Neural cell (in vitro differentiated cells): Measurements from ENCODE around the gene ACTN1. TPM values are rescaled to one million over a fixed set of nuclear protein-coding genes. Genes with fewer than 3 reads are reported as not detected.

Experiments used
- H2AFZ ChIP-seq: fragments of 200-600, 300-800 bp; sonication (generic), shearing (Covaris generic); 2 replicates; pipeline ENCODE4 v1.6.0; 2014; ENCODE audit warnings: low read depth, mild to moderate bottlenecking, antibody characterized with exemption, low read length, moderate library complexity
- H3F3A ChIP-seq: fragments of 200-600 bp; shearing (Covaris generic); 2 replicates; pipeline ENCODE4 v1.6.1; 2016; ENCODE audit warnings: mild to moderate bottlenecking, moderate library complexity, mixed read lengths, antibody characterized with exemption, low read length; ENCODE audit not compliant: insufficient read depth, poor library complexity, severe bottlenecking
- H3K27ac ChIP-seq: fragments of 200-600, 300-800 bp; sonication (generic), shearing (Covaris generic); 2 replicates; pipeline ENCODE4 v1.5.1; 2014; ENCODE audit warnings: mild to moderate bottlenecking, low read length, moderate library complexity
- H3K27me3 ChIP-seq: fragments of 300-800, 200-600 bp; sonication (generic), shearing (Covaris generic); 2 replicates; pipeline ENCODE4 v1.6.0; 2014; ENCODE audit warnings: mild to moderate bottlenecking, low read depth, low read length, moderate library complexity; ENCODE audit not compliant: insufficient read depth
- H3K36me3 ChIP-seq: fragments of 300-800, 200-600 bp; sonication (generic), shearing (Covaris generic); 2 replicates; pipeline ENCODE4 v1.5.1; 2014; ENCODE audit warnings: mild to moderate bottlenecking, antibody characterized with exemption, low read length, moderate library complexity; ENCODE audit not compliant: insufficient read depth
- H3K4me2 ChIP-seq: fragments of 300-800, 200-600 bp; sonication (generic), shearing (Covaris generic); 2 replicates; pipeline ENCODE4 v1.6.0; 2014; ENCODE audit warnings: mild to moderate bottlenecking, low read length
- H3K4me3 ChIP-seq: fragments of 300-800, 200-600 bp; sonication (generic), shearing (Covaris generic); 2 replicates; pipeline ENCODE4 v1.5.1; 2014; ENCODE audit warnings: mild to moderate bottlenecking, low read length, moderate library complexity
- H3K79me2 ChIP-seq: fragments of 200-600 bp; shearing (Covaris generic); replicated peaks from 2 replicates; pipeline ENCODE4 v1.6.0; 2014; ENCODE audit warnings: mild to moderate bottlenecking, low read length, moderate library complexity; ENCODE audit not compliant: insufficient read depth
- H3K9ac ChIP-seq: fragments of 300-800, 200-600 bp; sonication (generic), shearing (Covaris generic); 2 replicates; pipeline ENCODE4 v1.6.1; 2016; ENCODE audit warnings: mild to moderate bottlenecking, low read length, mixed read lengths
- H3K9me2 ChIP-seq: fragments of 200-600 bp; shearing (Covaris generic); 2 replicates; pipeline ENCODE4 v1.6.1; 2016; ENCODE audit warnings: mild to moderate bottlenecking, low read length, mixed read lengths; ENCODE audit not compliant: insufficient read depth
- H3K9me3 ChIP-seq: fragments of 200-600, 300-800 bp; sonication (generic), shearing (Covaris generic); 2 replicates; pipeline ENCODE4 v1.6.1; 2016; ENCODE audit warnings: mild to moderate bottlenecking, mixed run types, low read length, moderate library complexity, mixed read lengths
- H4K20me1 ChIP-seq: fragments of 200-600 bp; shearing (Covaris generic); 2 replicates; pipeline ENCODE4 v1.6.1; 2016; ENCODE audit warnings: mild to moderate bottlenecking, mixed run types; ENCODE audit not compliant: insufficient read depth
- EP300 ChIP-seq: fragments of 450-650 bp; conservative IDR thresholded peaks from 2 replicates; pipeline ENCODE4 v1.6.1; 2014; ENCODE audit warnings: antibody characterized with exemption, mild to moderate bottlenecking, moderate library complexity; ENCODE audit not compliant: poor library complexity, severe bottlenecking
- EZH2 ChIP-seq: fragments of 200-600, 300-800 bp; shearing (Covaris generic), sonication (generic); IDR thresholded peaks from 2 replicates; pipeline ENCODE4 v1.6.1; 2014; ENCODE audit warnings: antibody characterized with exemption, low read length, borderline replicate concordance, mild to moderate bottlenecking; ENCODE audit not compliant: insufficient read depth, poor library complexity, severe bottlenecking
- MXI1 ChIP-seq: fragments of 450-650 bp; conservative IDR thresholded peaks from 2 replicates; pipeline ENCODE4 v1.6.1; 2014; ENCODE audit warnings: antibody characterized with exemption, mild to moderate bottlenecking; ENCODE audit not compliant: poor library complexity, severe bottlenecking
- POLR2AphosphoS5 ChIP-seq: IDR thresholded peaks from 2 replicates; pipeline ENCODE4 v1.6.1; 2012
- RAD21 ChIP-seq: fragments of 450-650 bp; conservative IDR thresholded peaks from 2 replicates; pipeline ENCODE4 v1.6.1; 2014; ENCODE audit warnings: antibody characterized with exemption, mild to moderate bottlenecking, moderate library complexity
- SMC3 ChIP-seq: fragments of 450-650 bp; conservative IDR thresholded peaks from 2 replicates; pipeline ENCODE4 v1.6.1; 2014; ENCODE audit warnings: antibody characterized with exemption, mild to moderate bottlenecking, moderate library complexity; ENCODE audit not compliant: poor library complexity
- TAF1 ChIP-seq: IDR thresholded peaks from 2 replicates; pipeline ENCODE4 v1.6.1; 2012; ENCODE audit warnings: low read depth
- polyA plus RNA-seq: library from polyadenylated mRNA; depleted of rRNA; stranded (reverse); fragments of >200 nt; gene quantifications from 2 replicates; pipeline ENCODE4 v1.2.3, GENCODE V29; 2014
- TF ChIP-seq, protein P1 (sequence below): IDR thresholded peaks from 2 replicates; pipeline ENCODE4 v1.6.1; 2012; ENCODE audit warnings: borderline replicate concordance
- TF ChIP-seq, protein P2 (sequence below): fragments of 450-650 bp; IDR thresholded peaks from 2 replicates; pipeline ENCODE4 v1.5.1; 2014; ENCODE audit warnings: antibody characterized with exemption, mild to moderate bottlenecking, moderate library complexity; ENCODE audit not compliant: poor library complexity, severe bottlenecking

The ACTN1 gene
- polyA plus RNA-seq, 1 donor from 2014 or later, result 10.8 TPM

DNA sequence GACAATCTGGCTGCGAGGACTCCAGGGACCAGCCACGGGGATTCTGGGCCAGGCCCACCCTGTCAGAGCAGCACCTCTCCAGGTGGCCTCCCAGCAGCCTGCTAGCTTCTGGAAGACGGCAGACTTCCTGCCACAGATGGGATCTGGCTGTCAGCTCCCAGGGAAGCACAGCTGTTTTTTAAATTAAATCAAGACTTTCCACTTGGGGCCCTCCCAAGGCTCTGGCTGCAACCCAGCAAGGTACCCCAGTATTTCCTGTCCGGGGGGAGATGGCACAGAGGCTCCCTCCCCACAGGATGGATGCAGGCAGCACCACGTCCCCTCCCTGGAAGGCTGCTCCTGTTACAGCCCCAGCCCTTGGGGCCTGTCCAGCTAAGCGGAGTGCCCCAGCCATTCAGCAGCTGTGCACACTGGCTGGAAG is 56.9 kb downstream of the ACTN1 start:
- H3K36me3 ChIP-seq, result no peaks in the 10 kb centered on the region
- H2AFZ ChIP-seq, result no peak overlapping the region
- H3K9me3 ChIP-seq, result no peaks in the 10 kb centered on the region
- no peaks in the 10 kb centered on the region for H4K20me1 ChIP-seq
- H3K9me2 ChIP-seq, result no peaks in the 10 kb centered on the region
- H3K9ac ChIP-seq, result no peak overlapping the region
- no peak overlapping the region for H3K4me2 ChIP-seq
- no peaks in the 10 kb centered on the region for H3F3A ChIP-seq
- TF ChIP-seq EZH2 (no peak), RAD21 (no peak), POLR2AphosphoS5 (no peak), MXI1 (no peak), TAF1 (no peak), SMC3 (no peak), EP300 (no peak)
- TF ChIP-seq, protein P1, sequence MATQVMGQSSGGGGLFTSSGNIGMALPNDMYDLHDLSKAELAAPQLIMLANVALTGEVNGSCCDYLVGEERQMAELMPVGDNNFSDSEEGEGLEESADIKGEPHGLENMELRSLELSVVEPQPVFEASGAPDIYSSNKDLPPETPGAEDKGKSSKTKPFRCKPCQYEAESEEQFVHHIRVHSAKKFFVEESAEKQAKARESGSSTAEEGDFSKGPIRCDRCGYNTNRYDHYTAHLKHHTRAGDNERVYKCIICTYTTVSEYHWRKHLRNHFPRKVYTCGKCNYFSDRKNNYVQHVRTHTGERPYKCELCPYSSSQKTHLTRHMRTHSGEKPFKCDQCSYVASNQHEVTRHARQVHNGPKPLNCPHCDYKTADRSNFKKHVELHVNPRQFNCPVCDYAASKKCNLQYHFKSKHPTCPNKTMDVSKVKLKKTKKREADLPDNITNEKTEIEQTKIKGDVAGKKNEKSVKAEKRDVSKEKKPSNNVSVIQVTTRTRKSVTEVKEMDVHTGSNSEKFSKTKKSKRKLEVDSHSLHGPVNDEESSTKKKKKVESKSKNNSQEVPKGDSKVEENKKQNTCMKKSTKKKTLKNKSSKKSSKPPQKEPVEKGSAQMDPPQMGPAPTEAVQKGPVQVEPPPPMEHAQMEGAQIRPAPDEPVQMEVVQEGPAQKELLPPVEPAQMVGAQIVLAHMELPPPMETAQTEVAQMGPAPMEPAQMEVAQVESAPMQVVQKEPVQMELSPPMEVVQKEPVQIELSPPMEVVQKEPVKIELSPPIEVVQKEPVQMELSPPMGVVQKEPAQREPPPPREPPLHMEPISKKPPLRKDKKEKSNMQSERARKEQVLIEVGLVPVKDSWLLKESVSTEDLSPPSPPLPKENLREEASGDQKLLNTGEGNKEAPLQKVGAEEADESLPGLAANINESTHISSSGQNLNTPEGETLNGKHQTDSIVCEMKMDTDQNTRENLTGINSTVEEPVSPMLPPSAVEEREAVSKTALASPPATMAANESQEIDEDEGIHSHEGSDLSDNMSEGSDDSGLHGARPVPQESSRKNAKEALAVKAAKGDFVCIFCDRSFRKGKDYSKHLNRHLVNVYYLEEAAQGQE, result no peak
- TF ChIP-seq, protein P2, sequence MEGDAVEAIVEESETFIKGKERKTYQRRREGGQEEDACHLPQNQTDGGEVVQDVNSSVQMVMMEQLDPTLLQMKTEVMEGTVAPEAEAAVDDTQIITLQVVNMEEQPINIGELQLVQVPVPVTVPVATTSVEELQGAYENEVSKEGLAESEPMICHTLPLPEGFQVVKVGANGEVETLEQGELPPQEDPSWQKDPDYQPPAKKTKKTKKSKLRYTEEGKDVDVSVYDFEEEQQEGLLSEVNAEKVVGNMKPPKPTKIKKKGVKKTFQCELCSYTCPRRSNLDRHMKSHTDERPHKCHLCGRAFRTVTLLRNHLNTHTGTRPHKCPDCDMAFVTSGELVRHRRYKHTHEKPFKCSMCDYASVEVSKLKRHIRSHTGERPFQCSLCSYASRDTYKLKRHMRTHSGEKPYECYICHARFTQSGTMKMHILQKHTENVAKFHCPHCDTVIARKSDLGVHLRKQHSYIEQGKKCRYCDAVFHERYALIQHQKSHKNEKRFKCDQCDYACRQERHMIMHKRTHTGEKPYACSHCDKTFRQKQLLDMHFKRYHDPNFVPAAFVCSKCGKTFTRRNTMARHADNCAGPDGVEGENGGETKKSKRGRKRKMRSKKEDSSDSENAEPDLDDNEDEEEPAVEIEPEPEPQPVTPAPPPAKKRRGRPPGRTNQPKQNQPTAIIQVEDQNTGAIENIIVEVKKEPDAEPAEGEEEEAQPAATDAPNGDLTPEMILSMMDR, result no peak
- H3K27ac ChIP-seq, result no peak overlapping the region
- H3K27me3 ChIP-seq, result no peaks in the 10 kb centered on the region
- no peak overlapping the region for H3K4me3 ChIP-seq
- H3K79me2 ChIP-seq, result no peaks in the 10 kb centered on the region

DNA sequence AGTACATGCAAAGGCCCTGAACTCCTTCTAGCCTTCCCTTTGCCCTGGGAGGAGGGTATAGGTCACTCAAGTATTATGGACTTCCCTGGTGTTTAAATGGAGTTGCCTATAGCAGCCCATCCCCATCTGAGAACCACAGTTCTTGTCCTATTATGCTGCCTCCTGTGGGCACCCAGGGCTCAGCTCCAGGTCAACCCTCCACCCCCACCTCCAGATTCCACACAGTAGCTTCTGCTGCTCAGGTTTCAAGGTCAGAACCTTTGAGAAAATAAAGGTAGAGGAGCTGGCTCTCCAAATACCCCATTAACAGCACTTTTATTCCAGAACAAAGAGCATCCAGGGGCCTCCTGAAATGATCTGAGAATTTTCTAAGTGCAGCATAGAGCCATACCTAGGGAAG is 57.4 kb downstream of the ACTN1 start:
- Histone ChIP-seq H3K79me2 (no peaks in the 10 kb centered on the region), H3F3A (no peaks in the 10 kb centered on the region), H3K9me3 (no peaks in the 10 kb centered on the region), H4K20me1 (no peaks in the 10 kb centered on the region), H2AFZ (no peak overlapping the region), H3K9me2 (no peaks in the 10 kb centered on the region), H3K4me2 (no peak overlapping the region), H3K4me3 (no peak overlapping the region), H3K27ac (no peak overlapping the region), H3K36me3 (no peaks in the 10 kb centered on the region), H3K9ac (no peak overlapping the region), H3K27me3 (no peaks in the 10 kb centered on the region)
- TF ChIP-seq TAF1 (no peak), RAD21 (no peak), SMC3 (no peak), EP300 (no peak), MXI1 (no peak), POLR2AphosphoS5 (no peak), EZH2 (no peak)
- TF ChIP-seq, protein P1, result no peak
- TF ChIP-seq, protein P2, result no peak
